Retinal pigment epithelial cell (primary cell): ENCODE data around the gene DTX1.

Source experiments
- DNase-seq: peaks from one replicate; pipeline ENCODE4 v3.0.0-alpha.2; 2010; ENCODE audit warnings: low read depth
- H3K4me3 ChIP-seq: 2 replicates; pipeline ENCODE4 v1.5.1; 2011; ENCODE audit warnings: mild to moderate bottlenecking, low read length, control low read depth, moderate library complexity
- CTCF ChIP-seq: conservative IDR thresholded peaks from 2 replicates; pipeline ENCODE4 v1.5.1; 2011; ENCODE audit warnings: low read depth, low read length, control low read depth, inconsistent platforms

Gene DTX1

GRCh38 chr12:113133666-113134065 lies 77.1 kb downstream of the DTX1 start:
- no peak for DNase-seq
- no peak for TF ChIP-seq CTCF
- no peak overlapping the region for H3K4me3 ChIP-seq

GRCh38 chr12:113134071-113134470 lies 77.5 kb downstream of the DTX1 start:
- no peak for TF ChIP-seq CTCF
- no peak overlapping the region for H3K4me3 ChIP-seq
- no peak for DNase-seq

GRCh38 chr12:113134521-113134951 lies 78.0 kb downstream of the DTX1 start:
- no peak for TF ChIP-seq CTCF
- no peak overlapping the region for H3K4me3 ChIP-seq
- DNase-seq = no peak

- H3K4me3 ChIP-seq = peak within 1 kb of the TSS; percentile 28
- no peak for DNase-seq
- TF ChIP-seq CTCF = peak; percentile 42
Measured at GRCh38 chr12:113135178-113136127, 78.9 kb downstream of the DTX1 start, which contains the start of gene RASAL1. Gene RASAL1, minus strand, starts transcription at chr12:113135761. Its CDS starts 299 bp downstream, at chr12:113135462.

- peak overlapping the region; percentile 20 for H3K4me3 ChIP-seq
- no peak for TF ChIP-seq CTCF
- DNase-seq = no peak
Measured at GRCh38 chr12:113136128-113136989, 79.8 kb downstream of the DTX1 start.

- DNase-seq = no peak
- no peak overlapping the region for H3K4me3 ChIP-seq
- no peak for TF ChIP-seq CTCF
Measured at GRCh38 chr12:113136990-113137511, 80.5 kb downstream of the DTX1 start.
